NCI-H82 treated with DMSO at 0.1 percent for 48 hours (cell line): ENCODE data around the gene TRMT10A.

Experiments used
- DNase-seq: peaks from one replicate; lab custom pipeline; 2025; ENCODE audit not compliant: unreplicated experiment; lab: John Stamatoyannopoulos, UW

Gene TRMT10A, protein sequence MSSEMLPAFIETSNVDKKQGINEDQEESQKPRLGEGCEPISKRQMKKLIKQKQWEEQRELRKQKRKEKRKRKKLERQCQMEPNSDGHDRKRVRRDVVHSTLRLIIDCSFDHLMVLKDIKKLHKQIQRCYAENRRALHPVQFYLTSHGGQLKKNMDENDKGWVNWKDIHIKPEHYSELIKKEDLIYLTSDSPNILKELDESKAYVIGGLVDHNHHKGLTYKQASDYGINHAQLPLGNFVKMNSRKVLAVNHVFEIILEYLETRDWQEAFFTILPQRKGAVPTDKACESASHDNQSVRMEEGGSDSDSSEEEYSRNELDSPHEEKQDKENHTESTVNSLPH

DNA sequence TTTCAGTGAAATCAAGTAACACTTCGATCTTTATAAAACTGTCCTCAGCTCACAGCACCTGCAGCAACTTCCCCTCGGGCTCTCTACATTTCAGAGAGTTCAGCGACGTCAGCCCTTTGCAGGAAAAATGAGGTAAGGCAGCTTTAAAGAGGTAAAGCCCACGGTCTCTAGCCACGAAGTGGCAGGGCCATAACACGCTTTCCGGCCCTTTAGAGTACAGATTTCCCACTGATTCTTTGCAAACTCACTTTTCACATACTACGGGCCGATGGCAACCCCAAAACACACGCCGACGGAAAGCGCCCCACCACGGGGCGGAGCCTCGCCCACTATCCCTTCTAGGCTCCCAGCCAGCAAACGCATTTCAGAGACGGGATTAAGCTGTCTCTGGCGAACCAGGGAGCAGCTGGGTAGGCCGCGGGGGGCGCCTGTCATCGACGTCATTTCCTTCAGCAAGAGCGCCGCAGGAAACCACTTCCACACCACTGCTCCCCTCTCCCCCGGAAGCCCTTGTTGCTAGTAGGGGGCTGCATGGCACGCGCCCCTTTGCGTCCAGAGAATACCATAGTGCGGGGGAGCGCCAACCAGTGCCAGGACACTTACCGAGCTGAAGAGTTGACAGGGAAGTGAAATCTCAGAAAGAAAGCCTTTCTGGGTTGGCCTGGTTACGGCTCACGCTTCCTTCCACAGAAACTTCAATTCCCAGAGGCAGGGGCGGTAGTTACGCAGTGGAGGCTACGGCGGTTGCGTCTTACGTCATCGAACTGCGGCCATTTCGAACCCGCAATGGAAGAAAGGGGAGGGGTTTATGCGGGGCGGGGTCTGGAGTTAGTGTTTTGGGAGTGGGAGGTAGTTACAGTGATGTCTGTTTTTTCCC is at the start of gene TRMT10A:
Gene TRMT10A (minus strand): TSS at position 730 of the 877 bp plus-strand sequence. CDS start 4,701 bp downstream, outside the sequence.
- peak; percentile 91 for DNase-seq

DNA sequence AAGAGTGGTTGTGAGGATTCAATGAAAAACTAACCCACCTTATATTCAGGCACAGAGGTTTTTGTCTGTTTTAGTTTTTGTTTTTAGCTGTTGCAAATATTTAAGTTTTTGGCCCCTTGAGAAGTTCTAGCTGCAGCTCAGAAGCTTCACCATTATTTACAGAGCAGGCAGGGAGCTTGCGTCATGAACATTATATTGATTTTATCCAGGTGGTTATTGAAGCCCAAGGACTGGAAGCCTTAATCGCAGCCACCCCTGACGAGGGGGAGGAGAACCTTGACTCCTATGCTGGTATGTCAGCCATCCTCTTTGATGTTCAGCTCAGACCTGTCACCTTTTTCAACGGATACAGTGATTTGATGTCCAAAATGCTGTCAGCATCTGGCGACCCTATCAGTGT is 48.9 kb upstream of the TRMT10A start:
- no peak for DNase-seq

DNA sequence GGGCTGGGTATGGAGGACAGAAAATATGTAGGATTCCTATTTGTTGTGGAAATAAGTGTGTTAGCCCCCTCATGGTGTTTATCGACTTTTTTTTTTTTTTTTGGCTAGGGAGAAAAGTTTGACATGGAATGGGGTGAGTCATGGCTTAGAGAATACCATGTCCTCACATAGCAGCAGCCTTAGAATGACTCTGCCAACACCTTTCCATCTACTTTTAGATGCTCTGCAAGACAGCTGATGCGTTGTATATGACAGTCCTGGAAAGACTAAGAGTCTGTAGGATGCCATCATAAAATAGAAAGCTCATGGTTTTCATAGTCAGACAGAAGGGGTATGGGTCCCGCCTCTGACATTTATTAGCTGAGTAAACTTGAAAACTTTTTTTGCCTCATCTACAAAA is 48.4 kb upstream of the TRMT10A start:
- DNase-seq, result no peak

DNA sequence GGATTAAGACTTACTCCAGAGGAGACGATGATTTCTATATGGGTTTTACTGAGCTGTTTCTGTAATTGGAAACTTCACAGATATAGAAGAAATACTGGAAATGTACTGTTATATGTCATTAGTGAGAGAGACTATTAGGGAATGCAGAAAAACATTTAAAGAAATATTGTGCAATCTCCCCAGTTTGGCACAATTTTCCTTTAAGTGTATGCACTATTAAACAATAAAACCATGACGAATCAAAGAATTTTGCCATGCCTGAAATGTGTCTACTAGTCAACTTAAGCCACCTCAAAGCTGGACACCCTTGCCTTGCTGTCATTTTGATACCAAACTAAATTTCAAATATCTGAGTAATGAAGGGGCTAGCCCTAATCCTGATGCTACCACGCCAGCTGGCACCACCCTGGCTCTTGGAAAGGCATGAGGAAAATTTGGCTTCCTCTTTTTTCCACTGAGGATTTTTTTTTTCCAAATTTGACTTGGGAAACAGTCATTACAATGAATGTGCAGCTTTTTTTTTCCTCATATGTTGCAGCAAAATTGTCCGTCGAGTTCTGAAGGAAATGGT is 46.9 kb upstream of the TRMT10A start:
- no peak for DNase-seq

DNA sequence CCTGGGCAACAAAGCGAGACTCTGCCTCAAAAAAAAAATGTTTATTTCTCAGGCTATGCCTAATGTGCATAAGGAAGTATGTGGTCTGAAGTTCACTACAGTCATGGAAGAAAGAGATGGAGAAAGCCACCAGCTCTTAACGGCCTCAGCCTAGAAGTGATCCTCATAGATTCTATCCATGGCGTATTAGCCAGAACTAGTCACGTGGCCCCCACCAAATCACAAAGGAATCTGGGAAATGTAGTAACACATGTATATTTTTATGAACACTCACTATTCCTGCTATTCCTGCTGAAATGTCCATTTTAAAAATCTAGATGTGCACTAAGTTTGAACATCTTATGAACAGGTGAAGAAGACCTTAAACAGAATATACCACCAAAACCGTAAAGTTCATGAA is 44.6 kb upstream of the TRMT10A start:
- DNase-seq, result no peak

DNA sequence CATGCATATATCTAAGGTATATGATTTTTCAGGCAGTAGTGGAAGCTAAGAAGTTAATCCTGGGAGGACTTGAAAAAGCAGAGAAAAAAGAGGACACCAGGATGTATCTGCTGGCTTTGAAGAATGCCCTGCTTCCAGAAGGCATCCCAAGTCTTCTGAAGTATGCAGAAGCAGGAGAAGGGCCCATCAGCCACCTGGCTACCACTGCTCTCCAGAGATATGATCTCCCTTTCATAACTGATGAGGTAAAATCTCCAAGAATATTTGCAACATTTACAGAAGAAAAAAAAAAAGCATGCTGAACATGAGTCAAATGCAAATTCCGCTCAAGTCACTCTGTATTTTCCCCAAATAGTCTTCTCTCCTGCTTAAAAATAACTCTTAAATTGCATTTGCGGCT is 42.9 kb upstream of the TRMT10A start:
- DNase-seq, result no peak

DNA sequence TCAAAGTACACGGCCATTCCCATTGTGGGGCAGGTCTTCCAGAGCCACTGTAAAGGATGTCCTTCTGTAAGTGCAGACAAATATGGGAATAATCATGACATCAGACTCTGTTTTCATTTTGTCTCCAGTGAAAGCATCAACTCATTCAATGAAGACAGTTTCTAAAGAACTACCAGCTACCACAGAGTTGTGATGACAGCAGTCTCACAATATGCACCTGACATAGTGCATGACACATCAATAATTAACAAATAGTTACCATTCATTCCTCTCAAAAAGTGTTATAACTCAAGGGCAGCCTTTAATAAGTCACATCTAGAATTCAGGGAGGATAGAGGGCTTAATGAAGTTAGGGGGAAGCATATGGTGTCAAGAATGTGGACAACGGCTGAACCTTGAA is 31.0 kb upstream of the TRMT10A start:
- DNase-seq, result no peak

DNA sequence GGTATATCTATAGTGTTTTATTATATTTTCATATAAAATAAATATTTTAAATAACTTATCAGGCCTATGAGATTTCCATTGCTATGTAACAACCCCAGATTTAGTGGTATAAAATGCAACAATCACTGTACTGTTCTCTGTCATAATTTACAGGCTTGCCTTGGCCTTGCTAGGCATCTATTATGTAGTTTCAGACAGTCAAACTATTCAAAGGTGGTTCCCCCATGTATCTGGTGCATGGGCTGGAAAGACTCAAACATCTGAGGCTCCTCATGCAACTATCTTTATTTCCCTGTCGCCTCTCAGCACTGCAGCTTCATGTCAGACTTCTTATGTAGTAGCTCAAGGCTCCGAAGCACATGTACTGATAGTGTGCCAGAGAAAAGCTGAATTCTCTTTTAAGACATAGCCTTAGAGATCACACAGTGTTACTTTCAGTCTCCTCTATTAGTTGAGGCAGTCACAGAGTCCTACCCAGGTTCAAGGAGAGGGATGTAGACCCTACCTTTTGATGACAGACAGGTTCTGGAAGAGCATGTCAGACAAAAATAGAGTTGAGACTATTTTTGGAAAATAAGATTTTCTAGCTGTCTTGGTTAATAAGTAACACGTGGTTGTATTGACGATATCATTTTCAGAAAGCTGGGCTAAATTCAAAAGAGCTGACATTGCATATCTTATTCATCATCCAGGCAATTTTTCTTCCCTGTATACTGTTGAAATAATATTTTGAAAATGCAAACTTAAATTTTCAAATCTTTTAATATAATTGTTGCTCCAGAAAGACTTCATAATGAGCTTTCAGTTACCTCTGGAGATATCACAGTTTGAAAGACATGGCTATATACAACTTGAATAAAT is 30.2 kb upstream of the TRMT10A start:
- no peak for DNase-seq

DNA sequence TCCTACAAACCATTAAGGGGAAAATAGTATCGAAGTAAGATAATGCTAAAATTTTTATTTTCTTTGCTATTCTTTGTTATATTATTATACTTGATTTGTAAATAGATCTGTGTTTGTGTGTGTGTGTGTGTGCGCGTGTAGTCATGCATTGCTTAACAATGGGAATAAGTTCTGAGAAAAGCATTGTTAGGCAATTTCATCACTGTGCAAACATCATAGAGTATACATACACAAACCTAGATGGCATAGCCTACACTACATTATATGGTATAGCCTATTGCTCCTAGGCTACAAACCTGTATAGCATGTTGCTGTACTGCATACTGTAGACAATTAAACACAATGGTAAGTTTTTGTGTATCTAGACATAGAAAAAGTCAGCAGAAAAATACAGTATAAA is 27.9 kb upstream of the TRMT10A start:
- no peak for DNase-seq

DNA sequence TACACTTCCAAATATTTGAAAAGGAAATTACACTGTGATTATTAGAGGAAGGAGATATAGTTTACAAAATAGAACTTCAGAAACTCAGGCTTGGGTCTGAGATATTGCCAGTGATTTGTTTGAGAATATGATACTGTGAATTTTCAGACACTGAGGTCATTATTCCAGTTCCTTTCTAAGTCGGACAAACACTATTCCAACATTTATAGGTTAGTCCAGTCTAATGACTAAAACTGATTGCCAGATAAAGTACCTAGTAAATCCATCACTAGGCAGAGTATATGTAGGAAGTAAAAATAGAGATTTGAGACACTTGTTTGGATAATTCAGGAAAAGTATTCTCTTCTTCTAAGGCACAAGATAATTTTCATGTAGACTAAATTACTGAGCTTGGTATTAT is 24.0 kb upstream of the TRMT10A start:
- no peak for DNase-seq

DNA sequence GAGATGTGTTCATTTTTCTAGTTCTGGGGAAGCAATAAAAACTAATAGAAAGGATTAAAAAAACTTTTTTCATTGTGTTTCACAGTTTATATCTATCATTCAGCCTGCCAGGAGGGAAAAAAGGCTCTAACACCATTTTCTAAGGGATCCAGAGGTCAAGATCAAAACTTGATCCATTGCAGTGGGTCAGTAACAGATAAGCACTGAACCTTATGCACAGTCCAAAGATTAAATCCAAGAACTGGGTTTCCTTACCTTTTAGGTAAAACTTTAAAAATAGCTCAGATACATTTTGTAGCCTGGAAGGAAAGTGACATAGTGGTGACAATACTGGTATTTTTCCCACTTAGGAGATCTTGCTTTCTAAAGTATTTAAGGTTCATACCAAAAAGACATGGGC is 23.5 kb upstream of the TRMT10A start:
- no peak for DNase-seq

DNA sequence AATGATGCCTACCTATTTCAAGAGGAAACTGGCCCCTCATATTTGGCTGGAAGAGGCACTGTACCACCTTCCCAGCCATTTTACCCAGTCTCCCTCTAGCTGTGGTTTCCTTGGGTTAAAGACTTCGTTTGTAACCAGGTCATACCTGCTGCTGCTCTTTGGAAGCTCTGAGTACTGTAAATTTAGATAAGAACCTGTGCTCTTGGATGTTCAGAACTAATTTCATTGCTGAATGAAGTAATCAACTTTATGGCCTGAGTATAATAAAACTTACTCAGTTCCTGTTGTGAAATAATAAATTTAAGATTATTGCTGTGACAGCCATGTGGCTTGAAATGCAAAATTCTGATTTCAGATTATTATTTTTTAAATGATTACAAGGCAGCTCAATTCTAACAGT is 23.0 kb upstream of the TRMT10A start:
- DNase-seq, result no peak

DNA sequence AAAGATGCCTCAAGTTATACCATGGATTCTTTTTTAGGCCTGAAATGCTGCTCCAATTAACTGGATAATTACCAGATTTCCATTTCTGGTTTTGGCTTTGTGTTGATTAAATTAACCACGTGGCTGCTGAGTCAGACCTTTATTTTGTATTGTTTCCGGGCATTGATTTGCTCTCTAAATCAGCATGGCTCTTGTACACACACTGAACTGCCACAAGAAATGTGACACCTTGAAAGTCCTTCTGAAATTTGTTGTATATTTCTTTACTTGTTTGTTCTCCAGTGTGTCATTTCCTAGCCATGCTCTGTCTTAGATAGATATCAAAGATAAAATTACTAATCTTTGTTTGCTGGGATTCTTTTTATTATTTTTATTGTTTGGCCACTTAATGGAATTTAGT is 22.5 kb upstream of the TRMT10A start:
- no peak for DNase-seq

DNA sequence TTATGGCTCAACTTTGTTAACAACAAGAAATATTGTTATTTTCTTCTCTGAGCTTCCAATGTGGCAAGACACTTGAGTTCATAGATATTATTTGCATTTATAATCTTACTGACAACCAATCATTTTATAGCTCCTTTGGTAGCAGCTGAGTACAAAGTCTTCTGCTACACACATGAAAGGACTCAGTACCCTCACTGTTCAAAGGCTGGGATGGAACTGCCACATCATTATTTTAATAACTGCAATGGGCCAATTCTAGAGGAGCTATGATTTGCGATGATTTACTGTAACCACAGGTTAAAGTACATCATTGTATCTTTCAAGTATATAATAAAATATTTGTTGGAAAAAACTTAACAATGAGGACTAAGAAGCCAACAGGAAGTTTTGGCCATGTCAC is 21.7 kb upstream of the TRMT10A start:
- no peak for DNase-seq

DNA sequence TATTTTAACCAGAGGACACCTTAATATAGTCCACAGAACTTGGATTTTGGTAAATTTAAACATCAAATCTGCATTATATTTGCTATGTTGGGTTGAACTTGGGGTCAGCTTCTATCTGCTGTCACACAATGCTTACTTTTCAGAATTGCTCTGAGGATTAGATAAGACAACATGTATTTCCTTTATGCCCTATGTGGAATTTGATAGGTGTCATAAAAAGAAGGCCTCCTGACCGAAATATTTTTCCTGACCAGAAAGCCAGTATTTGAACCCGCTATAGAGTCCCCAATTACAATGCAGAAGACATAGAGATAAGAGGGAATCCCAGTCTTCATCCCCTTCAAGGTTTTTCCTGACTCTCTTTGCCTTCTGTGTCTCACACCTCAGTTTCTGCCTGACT is 14.9 kb upstream of the TRMT10A start:
- DNase-seq, result no peak

DNA sequence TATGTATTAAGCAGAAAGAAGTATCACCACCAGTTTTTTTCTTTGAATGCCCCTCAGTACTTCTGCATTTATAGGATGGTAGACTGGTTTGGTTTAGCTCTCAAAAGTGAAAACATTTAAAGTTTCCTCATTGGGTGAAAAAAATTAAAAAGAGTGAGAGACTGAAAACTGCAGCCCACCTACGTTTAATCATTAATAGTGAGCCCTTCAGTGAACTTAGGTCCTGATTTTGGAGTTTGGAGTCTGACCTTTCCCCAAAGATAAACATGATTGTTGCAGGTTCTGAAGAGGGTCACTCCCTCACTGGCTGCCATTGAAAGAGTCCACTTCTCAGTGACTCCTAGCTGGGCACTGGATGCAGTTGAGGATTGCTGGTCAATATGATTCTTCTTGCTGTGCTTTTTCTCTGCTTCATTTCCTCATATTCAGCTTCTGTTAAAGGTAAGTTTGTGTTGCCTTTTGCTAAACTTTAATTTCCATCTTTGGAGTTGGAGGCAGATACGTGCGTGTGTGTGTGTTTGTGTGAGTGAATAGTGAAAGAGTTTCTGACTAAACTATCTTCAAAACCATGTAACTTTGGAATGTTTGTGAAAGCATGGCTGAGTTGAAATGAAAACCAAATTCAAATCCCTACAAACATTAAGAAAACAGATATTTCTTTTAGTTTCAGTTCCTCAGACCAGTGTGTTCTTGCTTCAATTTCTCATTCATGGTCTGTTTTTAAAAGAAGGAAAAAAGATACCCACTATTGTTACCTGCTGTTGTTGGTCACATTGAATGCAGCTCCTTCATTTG is 10.9 kb upstream of the TRMT10A start, which contains the start of gene MTTP:
Gene MTTP (plus strand): TSS at position 295 of the 795 bp plus-strand sequence. CDS start 86 bp downstream, at position 381.
- DNase-seq, result no peak

DNA sequence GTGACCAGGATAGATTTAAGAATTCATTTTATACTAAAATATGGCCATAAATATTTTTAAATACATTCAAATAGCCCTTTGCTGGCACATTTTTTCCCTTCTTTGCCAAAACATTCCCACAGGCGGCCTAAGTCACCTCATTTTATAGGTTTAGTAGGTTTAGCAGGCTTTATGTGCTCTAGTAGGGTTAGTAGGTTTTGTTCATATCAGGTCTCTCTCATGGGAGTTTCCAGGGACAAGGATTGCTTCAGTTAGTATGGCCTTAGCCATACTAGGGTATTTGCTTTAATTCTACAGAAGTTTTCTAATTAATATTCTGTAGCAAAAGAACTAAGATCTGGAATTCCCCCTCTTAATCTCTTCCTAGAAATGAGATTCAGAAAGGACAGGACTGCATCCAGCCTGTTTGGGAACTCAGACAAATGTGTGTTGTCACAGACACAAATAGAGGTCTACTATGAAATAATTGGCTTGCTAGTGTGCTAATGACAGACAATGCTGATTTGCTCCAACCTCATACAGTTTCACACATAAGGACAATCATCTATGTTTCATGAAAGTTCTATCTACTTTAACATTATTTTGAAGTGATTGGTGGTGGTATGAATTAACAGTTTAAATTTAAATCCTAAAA is 10.0 kb upstream of the TRMT10A start:
- no peak for DNase-seq

DNA sequence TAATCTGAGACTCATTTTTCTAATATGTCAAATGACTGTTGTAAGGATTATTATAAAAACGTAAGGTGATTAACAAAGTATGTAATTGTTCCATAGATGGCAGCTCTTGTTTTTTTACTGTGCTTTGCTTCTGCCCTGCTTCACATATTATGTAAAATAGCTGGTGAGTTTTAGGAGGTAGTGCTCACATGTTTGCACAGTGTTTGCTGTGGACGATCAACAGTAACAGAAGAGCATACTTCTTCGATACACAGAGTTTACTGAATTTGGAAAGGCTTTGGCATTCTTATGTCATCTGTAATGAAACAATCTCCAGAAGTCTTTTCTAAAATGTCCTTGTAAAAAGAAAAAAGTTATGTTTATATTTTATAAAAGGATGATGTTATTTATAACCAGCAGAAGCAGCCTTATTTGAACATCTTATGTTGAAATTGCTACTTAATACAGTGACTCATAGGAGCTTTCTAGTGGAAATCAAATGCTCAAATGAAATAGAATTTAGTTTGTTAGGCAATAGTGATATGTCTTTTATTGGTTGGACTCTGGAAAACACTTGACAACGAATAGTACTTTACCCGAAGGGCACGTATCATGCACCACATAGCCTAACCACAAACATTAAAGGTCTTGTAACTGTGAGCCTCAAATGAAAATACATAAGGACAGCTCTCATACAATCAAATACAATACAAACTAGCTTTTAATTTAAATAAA is 8.8 kb upstream of the TRMT10A start:
- DNase-seq, result no peak

DNA sequence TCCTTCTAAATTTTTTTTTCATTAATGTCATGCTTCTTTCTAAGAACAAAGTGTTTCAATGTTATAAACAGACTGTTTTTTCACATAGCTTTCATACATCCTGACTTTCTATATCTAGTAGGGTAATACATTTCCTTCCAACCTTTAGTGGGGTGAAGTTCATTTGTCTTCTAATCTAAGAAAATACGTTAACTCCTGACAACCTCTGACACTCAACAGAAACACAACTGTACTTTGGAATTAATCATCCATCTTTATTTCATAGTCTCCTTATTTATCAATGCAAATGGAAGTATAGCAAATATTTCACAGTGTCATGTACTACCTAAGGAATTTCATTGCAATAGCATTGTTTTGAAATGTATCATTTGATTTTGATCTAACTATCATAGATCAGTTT is 8.0 kb upstream of the TRMT10A start:
- DNase-seq, result no peak
